Ascending aorta (tissue), 2 donors: ENCODE results near the gene BIVM. TPM values are rescaled to one million over a fixed set of nuclear protein-coding genes. Genes with fewer than 3 reads are reported as not detected.
"Not testable (repeated sequence)": the region's sequence is repeated elsewhere in the genome, so short reads cannot be mapped to it uniquely, and the experiment has no call there.

Experiments
- DNase-seq, 2 donors: peaks; one replicate each; pipeline ENCODE4 v3.0.0-alpha.2; 2019; ENCODE audit warnings: low spot score in 2 of 2
- H3K27ac ChIP-seq, 2 donors: fragments of 200-600 bp; sonication (generic); one replicate each; pipeline ENCODE4 v1.5.1; 2016 to 2017; ENCODE audit warnings: mild to moderate bottlenecking in 1 of 2
- H3K27me3 ChIP-seq: fragments of 200-600 bp; sonication (generic); one replicate; pipeline ENCODE4 v1.5.1; 2017
- H3K36me3 ChIP-seq, 2 donors: fragments of 200-600 bp; sonication (generic); one replicate each; pipeline ENCODE4 v1.5.1; 2016
- H3K4me1 ChIP-seq, 2 donors: fragments of 200-600 bp; sonication (generic); one replicate each; pipeline ENCODE4 v1.5.1; 2016 to 2017; ENCODE audit warnings: mild to moderate bottlenecking in 1 of 2
- H3K4me3 ChIP-seq, 2 donors: fragments of 200-600 bp; sonication (generic); one replicate each; pipeline ENCODE4 v1.5.1; 2016 to 2017; ENCODE audit warnings: mild to moderate bottlenecking in 1 of 2
- H3K9me3 ChIP-seq, 2 donors: fragments of 200-600 bp; sonication (generic); one replicate each; pipeline ENCODE4 v1.5.1; 2016
- CTCF ChIP-seq, 3 experiments: fragments of 200-600 bp in 2 of 3; fragments of 450-650 bp in 1 of 3; sonication (generic) in 2 of 3; IDR thresholded peaks; one replicate each; pipeline ENCODE4 v1.5.1; 2016 to 2019; ENCODE audit warnings: antibody characterized with exemption in 3 of 3, mild to moderate bottlenecking in 1 of 3, moderate library complexity in 1 of 3
- intact Hi-C: fragments of 100-400 bp; cut with DNase I; formaldehyde crosslinking; loops from one replicate; pipeline ENCODE4 v1.15.1; 2023
- total RNA-seq: library from RNA; depleted of rRNA; stranded (reverse); fragments of >200 nt; gene quantifications from one replicate; pipeline ENCODE4 v1.1.0, GENCODE V29; 2016

The BIVM gene
- total RNA-seq, 1 donor from 2014 or later = 19.1 TPM

DNA sequence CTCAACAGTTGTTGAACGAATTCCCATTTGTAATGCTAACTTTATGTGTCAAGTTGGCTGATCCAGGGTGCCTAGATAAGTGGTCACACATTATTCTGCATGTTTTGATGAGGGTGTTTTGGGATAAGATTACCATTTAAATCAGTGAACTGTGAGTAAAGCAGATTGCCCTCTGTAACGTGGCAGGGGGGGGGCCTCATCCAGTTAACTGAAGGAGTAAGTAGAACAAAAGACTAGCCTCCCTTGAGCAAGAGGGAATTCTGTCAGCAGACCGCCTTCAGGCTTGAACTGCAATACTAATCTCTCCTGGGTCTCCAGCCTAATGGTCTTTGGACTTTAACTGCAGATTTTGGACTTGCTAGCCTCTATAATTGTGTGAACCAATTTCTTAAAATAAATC is 21.2 kb upstream of the BIVM start:
- Histone ChIP-seq H3K27ac (no peak overlapping the region), H3K4me1 (peaks cover 0 to 6% of the 10 kb centered on the region in 2 donors), H3K36me3 (peaks cover 0 to 3% of the 10 kb centered on the region in 2 donors), H3K9me3 (no peaks in the 10 kb centered on the region), H3K27me3 (no peaks in the 10 kb centered on the region), H3K4me3 (no peak overlapping the region)
- DNase-seq = no peak
- TF ChIP-seq CTCF (IDR thresholded peaks at IDR 0.05) = no peak
- intact Hi-C loops = loop anchor here (10.0 kb wide), 1 partner anchor 383 kb away; no protein-coding TSS in a partner anchor

GRCh38 chr13:102779436-102780159 is 19.3 kb upstream of the BIVM start:
- Histone ChIP-seq H3K9me3 (no peaks in the 10 kb centered on the region), H3K27me3 (no peaks in the 10 kb centered on the region), H3K36me3 (peaks cover 0 to 3% of the 10 kb centered on the region in 2 donors), H3K27ac (no peak overlapping the region), H3K4me3 (no peak overlapping the region), H3K4me1 (no peaks in the 10 kb centered on the region)
- DNase-seq = no peak
- intact Hi-C loops = loop anchor here (10.0 kb wide), 1 partner anchor 385 kb away; no protein-coding TSS in a partner anchor
- TF ChIP-seq CTCF (IDR thresholded peaks at IDR 0.05) = no peak

DNA sequence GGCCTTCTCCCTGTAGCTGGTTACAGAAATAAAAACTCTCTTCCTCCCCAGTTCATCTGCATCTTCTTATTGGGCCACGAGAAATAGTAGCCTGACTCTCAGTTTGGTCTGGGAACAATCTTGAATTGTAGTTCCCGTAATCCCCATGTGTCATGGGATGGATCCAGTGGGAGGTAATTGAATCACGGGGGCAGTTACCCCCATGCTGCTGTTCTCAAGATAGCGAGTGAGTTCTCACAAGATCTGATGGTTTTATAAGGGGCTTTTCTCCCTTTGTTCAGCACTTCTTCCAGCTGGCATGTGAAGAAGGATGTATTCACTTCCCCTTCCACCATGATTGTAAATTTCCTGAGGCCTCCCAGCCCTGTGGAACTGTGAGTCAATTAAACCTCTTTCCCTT is 18.3 kb upstream of the BIVM start:
- H3K27me3 ChIP-seq, H3K4me1 ChIP-seq, H3K27ac ChIP-seq, DNase-seq, intact Hi-C loops, H3K4me3 ChIP-seq, H3K9me3 ChIP-seq, H3K36me3 ChIP-seq: not testable (repeated sequence)

- H3K27ac ChIP-seq = no peak overlapping the region
- peaks cover 0 to 3% of the 10 kb centered on the region in 2 donors for H3K36me3 ChIP-seq
- intact Hi-C loops = no loop called here
- no peak for DNase-seq
- no peaks in the 10 kb centered on the region for H3K9me3 ChIP-seq
- no peaks in the 10 kb centered on the region for H3K27me3 ChIP-seq
- TF ChIP-seq CTCF (IDR thresholded peaks at IDR 0.05) = no peak
- H3K4me1 ChIP-seq = no peaks in the 10 kb centered on the region
- H3K4me3 ChIP-seq = no peak overlapping the region
These were observed 17.3 kb upstream of the BIVM start for GRCh38 chr13:102781591-102781990.

GRCh38 chr13:102784483-102784882 is 14.4 kb upstream of the BIVM start:
- no peak overlapping the region for H3K27ac ChIP-seq
- no peaks in the 10 kb centered on the region for H3K4me1 ChIP-seq
- TF ChIP-seq CTCF (IDR thresholded peaks at IDR 0.05) = no peak
- H3K9me3 ChIP-seq = no peaks in the 10 kb centered on the region
- no peak overlapping the region for H3K4me3 ChIP-seq
- no peaks in the 10 kb centered on the region for H3K27me3 ChIP-seq
- intact Hi-C loops = no loop called here
- DNase-seq = no peak
- peaks cover 12 to 14% of the 10 kb centered on the region in 2 donors for H3K36me3 ChIP-seq

DNA sequence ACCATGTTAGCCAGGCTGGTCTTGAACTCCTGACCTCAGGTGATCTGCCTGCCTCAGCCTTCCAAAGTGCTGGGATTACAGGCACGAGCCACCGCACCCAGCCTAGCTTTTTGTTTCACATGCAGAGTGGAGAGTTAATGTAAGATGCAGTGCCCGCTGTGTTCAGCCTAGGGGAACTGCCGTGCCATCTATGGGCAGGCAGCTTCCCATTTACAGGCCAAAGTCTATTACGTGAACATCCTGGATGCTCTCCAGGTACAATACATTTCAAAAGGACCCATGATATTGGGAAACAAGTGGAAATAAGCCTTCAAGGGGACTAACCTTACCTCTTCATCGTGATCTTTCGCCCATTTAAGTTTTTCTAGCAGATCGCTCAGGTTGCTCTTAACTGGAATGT is 10.2 kb upstream of the BIVM start:
- Histone ChIP-seq H3K27me3 (no peaks in the 10 kb centered on the region), H3K4me3 (no peak overlapping the region), H3K9me3 (no peaks in the 10 kb centered on the region), H3K27ac (no peak overlapping the region), H3K36me3 (peaks cover 14 to 31% of the 10 kb centered on the region in 2 donors), H3K4me1 (no peaks in the 10 kb centered on the region)
- no peak for TF ChIP-seq CTCF (IDR thresholded peaks at IDR 0.05)
- intact Hi-C loops = no loop called here
- DNase-seq = no peak
